NCI-H226 (cell line): ENCODE results near the gene OR4C16.

Source experiments
- DNase-seq: peaks from one replicate; pipeline ENCODE4 v3.0.0-alpha.2; 2015

The OR4C16 gene

GRCh38 chr11:55571828-55572227 lies at the start of gene OR4C16:
OR4C16 (plus strand) TSS chr11:55572128; CDS start chr11:55572128, 0 bp downstream.
- DNase-seq: no peak

GRCh38 chr11:55554169-55554568 lies 17.8 kb upstream of the OR4C16 start, which contains the start of gene OR4C15:
OR4C15 (plus strand) TSS chr11:55554469; CDS start chr11:55554469, 0 bp downstream.
- no peak for DNase-seq

GRCh38 chr11:55572548-55572947 lies 620 bp downstream of the OR4C16 start:
- no peak for DNase-seq

GRCh38 chr11:55607545-55607944 lies 35.6 kb downstream of the OR4C16 start, which contains the start of gene OR4C11:
OR4C11 (minus strand) TSS chr11:55607645; CDS start chr11:55604373, 3,272 bp downstream.
- no peak for DNase-seq
